D721Med (cell line): ENCODE data around the gene ASPG.

Experiments
- DNase-seq: peaks from one replicate; pipeline ENCODE4 v3.0.0; 2011; ENCODE audit warnings: low spot score; ENCODE audit not compliant: insufficient read length
- FAIRE-seq: peaks from 2 replicates; lab custom pipeline; 2011; peaks lifted over from hg19 to GRCh38; lab: Jason Lieb, UNC
- CTCF ChIP-seq: IDR thresholded peaks from 2 replicates; pipeline ENCODE4 v1.5.1; 2012; ENCODE audit warnings: mild to moderate bottlenecking, control low read depth; ENCODE audit not compliant: insufficient read depth; ENCODE audit errors: missing control alignments

The ASPG gene

GRCh38 chr14:104115131-104115600, 29.7 kb downstream of the ASPG start:
- DNase-seq, result no peak
- no peak for FAIRE-seq
- TF ChIP-seq CTCF, result no peak

GRCh38 chr14:104115691-104116287, 30.3 kb downstream of the ASPG start:
- DNase-seq, result no peak
- FAIRE-seq, result no peak
- no peak for TF ChIP-seq CTCF

- FAIRE-seq (no peak), DNase-seq (no peak)
- no peak for TF ChIP-seq CTCF
Measured at GRCh38 chr14:104116288-104116755, 30.8 kb downstream of the ASPG start.

- FAIRE-seq (no peak), DNase-seq (no peak)
- no peak for TF ChIP-seq CTCF
Measured at GRCh38 chr14:104116756-104117340, 31.3 kb downstream of the ASPG start.

GRCh38 chr14:104117341-104118005, 32.0 kb downstream of the ASPG start:
- no peak for TF ChIP-seq CTCF
- no peak for FAIRE-seq
- DNase-seq, result no peak

- DNase-seq (no peak), FAIRE-seq (no peak)
- no peak for TF ChIP-seq CTCF
Measured at GRCh38 chr14:104118006-104118844, 32.7 kb downstream of the ASPG start.
